Naive thymus-derived CD4-positive, alpha-beta T cell (primary cell): Measurements from ENCODE around the gene NTPCR. TPM values are rescaled to one million over a fixed set of nuclear protein-coding genes. Genes with fewer than 3 reads are reported as not detected.
A peak's percentile ranks its signal among the peaks of the same experiment; 100 is the strongest.

ENCODE experiments used
- ATAC-seq: fragments of 150-1000 bp; cut with Tn5 transposase; 2 replicates; pipeline ENCODE4 v1.10.0; 2021; ENCODE audit warnings: mild to moderate bottlenecking, moderate library complexity
- CTCF ChIA-PET: fragments of 350-600 bp; sonication (Branson Sonifier 250); formaldehyde crosslinking; loops from one replicate; lab custom pipeline; 2021; ENCODE audit warnings: antibody characterized with exemption; lab: Charles Lee
- POLR2A ChIA-PET: fragments of 350-600 bp; sonication (Branson Sonifier 250); formaldehyde crosslinking; loops from one replicate; lab custom pipeline; 2021; ENCODE audit warnings: antibody characterized with exemption, inconsistent platforms; lab: Charles Lee
- DNase-seq, 9 donors: peaks; one replicate each; pipeline versions ENCODE4 v3.0.0 to v3.0.0-alpha.2; 2020 to 2022; ENCODE audit warnings: mixed read lengths in 1 of 9
- H3K27ac ChIP-seq: one replicate; pipeline ENCODE4 v1.7.0; 2013; ENCODE audit warnings: mild to moderate bottlenecking, low read depth, low read length, moderate library complexity
- H3K27me3 ChIP-seq, 2 donors: one replicate each; pipeline ENCODE4 v1.7.0; 2013; ENCODE audit warnings: low read length in 2 of 2, mild to moderate bottlenecking in 2 of 2, moderate library complexity in 2 of 2; ENCODE audit not compliant: control insufficient read depth in 2 of 2, insufficient read depth in 2 of 2
- H3K36me3 ChIP-seq, 3 experiments: 1 replicate in 2 of 3; 2 replicates in 1 of 3; pipeline ENCODE4 v1.7.0; 2013; ENCODE audit warnings: low read length in 3 of 3, mild to moderate bottlenecking in 3 of 3, moderate library complexity in 1 of 3; ENCODE audit not compliant: insufficient read depth in 3 of 3, control insufficient read depth in 2 of 3
- H3K4me1 ChIP-seq, 2 donors: one replicate each; pipeline ENCODE4 v1.7.0; 2013; ENCODE audit warnings: low read length in 2 of 2, mild to moderate bottlenecking in 2 of 2, moderate library complexity in 1 of 2; ENCODE audit not compliant: control insufficient read depth in 2 of 2, insufficient read depth in 2 of 2
- H3K4me3 ChIP-seq: 2 replicates; pipeline ENCODE4 v1.7.0; 2013; ENCODE audit warnings: mild to moderate bottlenecking, low read length
- H3K9me3 ChIP-seq, 3 experiments: 1 replicate in 2 of 3; 2 replicates in 1 of 3; pipeline ENCODE4 v1.7.0; 2013; ENCODE audit warnings: low read length in 3 of 3; ENCODE audit not compliant: control insufficient read depth in 2 of 3
- H3K27ac Mint-ChIP-seq, 9 donors: one replicate each; pipeline ENCODE4 v1.8.0; 2020 to 2022; ENCODE audit warnings: mixed read lengths in 9 of 9, mild to moderate bottlenecking in 8 of 9, moderate library complexity in 5 of 9, inconsistent platforms in 2 of 9
- H3K27me3 Mint-ChIP-seq, 5 donors: one replicate each; pipeline ENCODE4 v1.8.0; 2021 to 2022; ENCODE audit warnings: mixed read lengths in 5 of 5, mild to moderate bottlenecking in 1 of 5
- H3K36me3 Mint-ChIP-seq, 5 donors: one replicate each; pipeline ENCODE4 v1.8.0; 2020 to 2022; ENCODE audit warnings: mixed read lengths in 5 of 5, mild to moderate bottlenecking in 3 of 5, inconsistent platforms in 1 of 5
- H3K4me1 Mint-ChIP-seq, 7 donors: one replicate each; pipeline ENCODE4 v1.8.0; 2020 to 2022; ENCODE audit warnings: mixed read lengths in 7 of 7, mild to moderate bottlenecking in 3 of 7, inconsistent platforms in 1 of 7
- H3K4me3 Mint-ChIP-seq, 10 donors: one replicate each; pipeline ENCODE4 v1.8.0; 2020 to 2022; ENCODE audit warnings: mild to moderate bottlenecking in 10 of 10, mixed read lengths in 10 of 10, moderate library complexity in 6 of 10, inconsistent platforms in 2 of 10
- H3K9me3 Mint-ChIP-seq, 11 donors: one replicate each; pipeline ENCODE4 v1.8.0; 2020 to 2022; ENCODE audit warnings: mixed read lengths in 11 of 11, mild to moderate bottlenecking in 4 of 11, inconsistent platforms in 1 of 11, moderate library complexity in 1 of 11
- intact Hi-C, 2 donors: fragments of 100-400 bp; cut with micrococcal nuclease; formaldehyde crosslinking; loops; one replicate each; pipeline ENCODE4 v1.15.1; 2023
- polyA plus RNA-seq, 2 donors: library from polyadenylated mRNA; unstranded; fragments of 300-500 nt; fragmentation: Illumina TruSeq; gene quantifications; one replicate each; pipeline ENCODE4 v1.2.3, GENCODE V29; 2021
- total RNA-seq, 6 experiments: library from RNA in 5 of 6; stranded (reverse) in 5 of 6; gene quantifications; 1 replicate in 5 of 6; 2 replicates in 1 of 6; pipeline ENCODE4 v1.2.3 and lab custom pipeline; 2021 to 2026

The NTPCR gene, protein sequence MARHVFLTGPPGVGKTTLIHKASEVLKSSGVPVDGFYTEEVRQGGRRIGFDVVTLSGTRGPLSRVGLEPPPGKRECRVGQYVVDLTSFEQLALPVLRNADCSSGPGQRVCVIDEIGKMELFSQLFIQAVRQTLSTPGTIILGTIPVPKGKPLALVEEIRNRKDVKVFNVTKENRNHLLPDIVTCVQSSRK
- total RNA-seq (10 to 100 TPM; 16.0 to 28.7 (median 17.3) TPM), polyA plus RNA-seq (10 to 100 TPM; 27.8 to 80.5 TPM), total RNA-seq (lab: John Stamatoyannopoulos, UW) (19.8 reads per million, percentile 50 among the genes with 10 or more reads in this experiment)

DNA sequence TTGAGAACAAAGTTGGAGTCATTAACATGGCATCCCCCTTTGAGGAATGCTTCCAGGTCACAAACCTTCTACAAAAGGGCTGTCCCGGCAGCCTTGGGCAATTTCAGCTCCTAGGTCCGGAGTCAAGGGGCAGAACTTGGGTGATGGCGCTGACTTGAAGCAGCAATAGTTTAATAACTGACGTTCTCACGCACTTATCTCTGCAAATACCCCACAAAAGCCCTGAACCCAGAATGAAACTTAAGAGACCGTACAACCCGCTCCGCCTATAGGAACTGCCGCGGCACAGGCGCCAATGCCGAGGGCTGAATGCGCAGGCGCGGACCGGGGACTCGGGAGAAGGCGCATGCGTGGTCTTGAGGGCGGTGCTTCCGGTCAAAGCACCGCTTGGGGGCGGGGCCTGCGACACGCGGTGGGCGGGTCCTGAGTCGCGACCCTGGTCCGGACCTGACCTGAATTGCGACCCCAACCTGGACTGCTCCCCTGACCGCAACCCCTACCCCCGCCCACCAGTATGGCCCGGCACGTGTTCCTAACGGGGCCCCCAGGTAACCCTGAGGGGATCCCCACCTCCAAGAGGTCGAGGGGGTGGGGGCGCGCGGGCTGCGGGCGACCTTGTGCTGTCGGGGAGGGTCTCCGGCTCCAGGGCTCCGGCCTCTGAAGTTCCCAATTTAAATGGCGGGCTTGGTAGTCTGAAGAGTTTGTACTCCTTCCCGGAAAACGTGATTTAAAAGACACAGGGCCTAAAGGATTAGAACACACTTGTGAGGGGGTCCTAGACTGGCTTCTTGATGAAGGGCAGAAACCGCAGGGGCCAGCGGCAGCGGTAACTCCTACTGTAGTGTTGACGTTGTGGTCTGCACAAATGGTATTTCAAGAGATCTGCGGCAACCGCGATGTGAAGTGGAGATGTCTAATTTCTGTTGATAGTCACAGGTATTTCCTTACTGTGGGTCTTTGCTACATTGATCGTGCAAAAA, at the start of gene NTPCR:
Gene NTPCR, plus strand, starts transcription at position 415 of the 980 bp plus-strand sequence. Its CDS starts 100 bp downstream, at position 515.
- ATAC-seq = peak; percentile 88
- ChIA-PET CTCF (no interaction called here), POLR2A (interaction anchor here (0.6 to 0.9 kb wide), 2 partner anchors 47 to 378 kb away, joined by 3 read pairs; no protein-coding TSS in a partner anchor)
- Mint-ChIP-seq H3K4me1 (peaks cover 23 to 43% (median 42%) of the 10 kb centered on the region in 7 donors), H3K27ac (peak within 1 kb of the TSS; percentile 90 to 97 (median 92)), H3K27me3 (no peaks in the 10 kb centered on the region), H3K36me3 (peaks cover 0 to 14% (median 4%) of the 10 kb centered on the region in 5 donors), H3K9me3 (peaks cover 0 to 4% (median 0%) of the 10 kb centered on the region in 11 donors), H3K4me3 (peak within 1 kb of the TSS; percentile 90 to 98 (median 96))
- H3K27me3 ChIP-seq = no peaks in the 10 kb centered on the region
- H3K27ac ChIP-seq = peak within 1 kb of the TSS; percentile 80
- H3K4me1 ChIP-seq = peaks cover 8 to 18% of the 10 kb centered on the region in 2 donors
- peak; percentile 84 to 99 (median 93) for DNase-seq
- intact Hi-C loops = loop anchor here (1.0 to 10.0 kb wide), 10 partner anchors 26 to 1710 kb away; partner anchors contain the start of genes MAP10 (in 2 of the 2), SIPA1L2 (in 2 of the 2), EXOC8 (in 1 of the 2) and GNPAT (in 1 of the 2)
- H3K4me3 ChIP-seq = peak within 1 kb of the TSS; percentile 76
- H3K36me3 ChIP-seq = no peaks in the 10 kb centered on the region
- H3K9me3 ChIP-seq = no peaks in the 10 kb centered on the region

DNA sequence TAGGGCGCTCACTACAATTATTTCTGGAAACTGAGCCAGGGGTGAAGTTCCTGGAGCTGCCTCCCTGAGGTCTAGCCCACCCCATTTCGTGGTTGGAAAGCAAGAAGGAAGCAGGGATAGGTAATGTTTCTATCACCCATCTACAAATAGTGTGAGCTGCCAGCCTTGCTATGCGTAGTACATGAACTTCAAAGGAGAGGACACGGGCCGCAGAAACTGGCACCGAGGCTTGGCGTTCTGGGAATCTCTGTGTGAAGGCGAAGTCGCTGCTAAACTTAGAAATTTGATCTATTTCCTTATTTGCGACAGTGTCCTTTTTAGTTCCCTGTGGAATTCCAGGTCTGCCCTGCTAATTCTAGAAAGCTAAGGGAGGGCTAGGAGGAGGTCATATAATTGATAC, 49.6 kb upstream of the NTPCR start:
- intact Hi-C loops = no loop called here

DNA sequence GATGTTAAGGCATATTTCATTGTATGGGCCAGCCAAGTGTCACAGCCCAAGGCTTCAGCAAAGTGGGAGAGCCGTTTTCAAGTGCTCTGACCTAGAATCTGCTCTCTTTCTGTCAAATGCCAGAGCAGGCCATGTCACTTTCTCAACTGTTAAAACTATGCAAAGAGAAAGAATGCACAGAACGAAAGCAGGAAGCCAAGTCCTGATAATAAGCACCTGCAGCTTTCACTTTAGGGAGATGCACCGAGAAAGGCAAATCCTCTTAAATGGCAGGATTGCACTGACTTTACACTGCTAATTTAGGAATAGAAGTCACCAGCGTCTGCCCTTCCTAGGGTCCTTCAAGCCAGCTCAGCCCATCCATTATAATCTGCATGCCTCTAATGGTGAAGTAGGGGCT, 49.2 kb upstream of the NTPCR start:
- no peaks in the 10 kb centered on the region for H3K36me3 ChIP-seq
- H3K27ac ChIP-seq = no peak overlapping the region
- Mint-ChIP-seq H3K36me3 (peaks cover 0 to 4% (median 0%) of the 10 kb centered on the region in 5 donors), H3K27me3 (peaks cover 0 to 2% (median 0%) of the 10 kb centered on the region in 5 donors), H3K4me3 (peak overlapping the region in 7 of 10 donors; percentile 25 to 70 (median 52)), H3K4me1 (peaks cover 10 to 40% (median 15%) of the 10 kb centered on the region in 7 donors), H3K9me3 (peaks cover 0 to 2% (median 0%) of the 10 kb centered on the region in 11 donors), H3K27ac (peak overlapping the region in 6 of 9 donors; percentile 17 to 85 (median 70))
- no peaks in the 10 kb centered on the region for H3K27me3 ChIP-seq
- H3K4me3 ChIP-seq = no peak overlapping the region
- ChIA-PET CTCF (interaction anchor here (0.6 to 1.0 kb wide), 2 partner anchors 11 to 43 kb away, joined by 3 read pairs; no protein-coding TSS in a partner anchor), POLR2A (no interaction called here)
- H3K9me3 ChIP-seq = no peaks in the 10 kb centered on the region
- ATAC-seq = no peak
- H3K4me1 ChIP-seq = peaks cover 0 to 8% of the 10 kb centered on the region in 2 donors
- DNase-seq = peak in 1 of 9 donors; percentile 22
- intact Hi-C loops = no loop called here

More for the DNA sequence above, 49.6 kb upstream of the NTPCR start:
- no peaks in the 10 kb centered on the region for H3K27me3 ChIP-seq
- Mint-ChIP-seq H3K27me3 (peaks cover 0 to 2% (median 0%) of the 10 kb centered on the region in 5 donors), H3K4me3 (peak overlapping the region in 5 of 10 donors; percentile 38 to 70 (median 61)), H3K27ac (peak overlapping the region in 4 of 9 donors; percentile 68 to 85 (median 76)), H3K9me3 (peaks cover 0 to 2% (median 0%) of the 10 kb centered on the region in 11 donors), H3K4me1 (peaks cover 10 to 36% (median 13%) of the 10 kb centered on the region in 7 donors), H3K36me3 (peaks cover 0 to 4% (median 0%) of the 10 kb centered on the region in 5 donors)
- no peak overlapping the region for H3K27ac ChIP-seq
- ChIA-PET POLR2A (no interaction called here), CTCF (interaction anchor here (0.6 to 1.0 kb wide), 2 partner anchors 11 to 44 kb away, joined by 3 read pairs; no protein-coding TSS in a partner anchor)
- no peaks in the 10 kb centered on the region for H3K9me3 ChIP-seq
- DNase-seq (no peak), ATAC-seq (no peak)
- H3K36me3 ChIP-seq = no peaks in the 10 kb centered on the region
- no peak overlapping the region for H3K4me3 ChIP-seq
- H3K4me1 ChIP-seq = peaks cover 0 to 6% of the 10 kb centered on the region in 2 donors

DNA sequence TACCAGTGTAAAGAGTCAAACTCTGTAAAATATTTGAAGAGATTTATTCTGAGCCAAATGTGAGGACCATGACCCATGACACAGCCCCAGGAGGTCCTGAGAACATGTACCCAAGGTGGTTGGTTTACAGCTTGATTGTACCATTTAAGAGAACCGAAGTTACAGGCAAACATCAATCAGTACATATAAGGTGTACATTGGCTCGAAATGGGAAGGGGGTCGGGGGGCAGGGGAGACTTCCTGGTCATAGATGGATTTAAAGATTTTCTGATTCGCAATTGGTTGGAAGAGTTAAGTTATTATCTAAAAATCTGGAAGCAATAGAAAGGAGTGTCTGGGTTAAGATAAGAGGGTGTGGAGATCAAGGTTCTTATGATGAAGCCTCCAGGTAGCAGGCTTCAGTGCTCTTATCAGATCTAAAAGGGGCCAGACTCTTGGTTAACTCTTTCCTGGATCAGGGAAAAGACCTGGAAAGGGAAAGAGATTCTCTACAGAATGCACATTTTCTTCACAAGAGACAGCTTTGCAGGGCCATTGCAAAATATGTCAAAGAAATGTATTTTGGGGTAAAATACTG, 47.5 kb upstream of the NTPCR start:
- CTCF ChIA-PET = no interaction called here
- Histone ChIP-seq H3K4me3 (no peak overlapping the region), H3K27ac (no peak overlapping the region), H3K27me3 (no peaks in the 10 kb centered on the region), H3K36me3 (no peaks in the 10 kb centered on the region), H3K9me3 (no peaks in the 10 kb centered on the region), H3K4me1 (peaks cover 0 to 8% of the 10 kb centered on the region in 2 donors)
- Mint-ChIP-seq H3K9me3 (peaks cover 0 to 2% (median 0%) of the 10 kb centered on the region in 11 donors), H3K4me3 (no peak overlapping the region), H3K27ac (no peak overlapping the region), H3K4me1 (peaks cover 10 to 44% (median 20%) of the 10 kb centered on the region in 7 donors), H3K36me3 (peaks cover 0 to 4% (median 0%) of the 10 kb centered on the region in 5 donors), H3K27me3 (peaks cover 0 to 4% (median 0%) of the 10 kb centered on the region in 5 donors)
- intact Hi-C loops = no loop called here
- DNase-seq (no peak), ATAC-seq (no peak)
- POLR2A ChIA-PET = no interaction called here

DNA sequence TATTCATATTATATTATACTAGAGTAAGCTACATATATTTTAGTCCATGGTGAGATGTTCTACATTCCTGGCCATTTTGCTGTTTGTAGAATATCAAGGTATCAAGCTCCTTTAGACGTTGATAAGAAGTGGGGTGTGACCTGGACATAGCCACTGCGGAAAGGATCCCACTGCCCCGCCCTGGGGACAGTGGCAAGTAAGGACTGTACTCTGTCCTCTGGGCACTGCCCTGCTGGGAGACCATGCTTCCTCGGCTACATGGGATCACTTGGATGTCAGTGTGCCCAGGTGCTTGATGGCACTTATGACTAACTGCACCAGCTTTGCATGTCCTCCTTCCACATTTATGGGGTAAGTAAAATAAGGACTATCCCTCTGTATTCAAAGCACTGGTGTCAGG, 46.3 kb upstream of the NTPCR start:
- Mint-ChIP-seq H3K4me3 (no peak overlapping the region), H3K36me3 (peaks cover 0 to 6% (median 0%) of the 10 kb centered on the region in 5 donors), H3K9me3 (peaks cover 0 to 3% (median 0%) of the 10 kb centered on the region in 11 donors), H3K27ac (no peak overlapping the region), H3K27me3 (peaks cover 0 to 4% (median 2%) of the 10 kb centered on the region in 5 donors), H3K4me1 (peaks cover 13 to 49% (median 29%) of the 10 kb centered on the region in 7 donors)
- Histone ChIP-seq H3K9me3 (no peaks in the 10 kb centered on the region), H3K27me3 (no peaks in the 10 kb centered on the region), H3K36me3 (no peaks in the 10 kb centered on the region), H3K27ac (no peak overlapping the region), H3K4me3 (no peak overlapping the region), H3K4me1 (peaks cover 0 to 14% of the 10 kb centered on the region in 2 donors)
- ChIA-PET POLR2A (no interaction called here), CTCF (interaction anchor here (0.5 kb wide), 1 partner anchor 1453 kb away, joined by 3 read pairs; no protein-coding TSS in a partner anchor)
- ATAC-seq = no peak
- DNase-seq = no peak
- intact Hi-C loops = no loop called here
